Measurements from ENCODE around the gene SGK1. TPM values are rescaled to one million over a fixed set of nuclear protein-coding genes. Genes with fewer than 3 reads are reported as not detected.
"Not testable (repeated sequence)": the region's sequence is repeated elsewhere in the genome, so short reads cannot be mapped to it uniquely, and the experiment has no call there.

The SGK1 gene
- total RNA-seq, 1 experiment from 2014 or later: 2.4 TPM

- not testable (repeated sequence) for H4K20me1 ChIP-seq (ENCODE audit: insufficient read depth, low read depth, low read length); H3K27me3 ChIP-seq (ENCODE audit: low read length); H3K9me2 ChIP-seq (replicated peaks; ENCODE audit: insufficient read depth, low read length); H3K4me2 ChIP-seq (ENCODE audit: low read depth, low read length, poor library complexity, severe bottlenecking); H3K9me3 ChIP-seq (ENCODE audit: low read length); H2AFZ ChIP-seq (ENCODE audit: low read length); H3K27ac ChIP-seq (ENCODE audit: low read length); H3K79me2 ChIP-seq (ENCODE audit: low read length); DNase-seq; H3K36me3 ChIP-seq (ENCODE audit: insufficient read depth, low read length); H3K4me3 ChIP-seq (ENCODE audit: low read length); H3K9ac ChIP-seq (ENCODE audit: low read length); H3K4me1 ChIP-seq (ENCODE audit: low read length)
Observed at GRCh38 chr6:134197685-134198084, 120.2 kb downstream of the SGK1 start.

GRCh38 chr6:134196568-134197193, 121.2 kb downstream of the SGK1 start:
- DNase-seq: no peak
- Histone ChIP-seq H3K9me3 (ENCODE audit: low read length) (no peaks in the 10 kb centered on the region), H3K79me2 (ENCODE audit: low read length) (no peaks in the 10 kb centered on the region), H3K27me3 (ENCODE audit: low read length) (no peaks in the 10 kb centered on the region), H3K4me3 (ENCODE audit: low read length) (no peak overlapping the region), H3K27ac (ENCODE audit: low read length) (no peak overlapping the region), H2AFZ (ENCODE audit: low read length) (no peak overlapping the region), H4K20me1 (ENCODE audit: insufficient read depth, low read depth, low read length) (no peaks in the 10 kb centered on the region), H3K4me1 (ENCODE audit: low read length) (no peaks in the 10 kb centered on the region), H3K9ac (ENCODE audit: low read length) (no peak overlapping the region), H3K9me2 (replicated peaks; ENCODE audit: insufficient read depth, low read length) (no peaks in the 10 kb centered on the region), H3K4me2 (ENCODE audit: low read depth, low read length, poor library complexity, severe bottlenecking) (no peak overlapping the region), H3K36me3 (ENCODE audit: insufficient read depth, low read length) (no peaks in the 10 kb centered on the region)

- Histone ChIP-seq H3K9me3 (ENCODE audit: low read length) (no peaks in the 10 kb centered on the region), H3K27me3 (ENCODE audit: low read length) (no peaks in the 10 kb centered on the region), H4K20me1 (ENCODE audit: insufficient read depth, low read depth, low read length) (no peaks in the 10 kb centered on the region), H3K4me2 (ENCODE audit: low read depth, low read length, poor library complexity, severe bottlenecking) (no peak overlapping the region), H3K9ac (ENCODE audit: low read length) (no peak overlapping the region), H3K4me1 (ENCODE audit: low read length) (no peaks in the 10 kb centered on the region), H3K79me2 (ENCODE audit: low read length) (no peaks in the 10 kb centered on the region), H3K36me3 (ENCODE audit: insufficient read depth, low read length) (no peaks in the 10 kb centered on the region), H3K9me2 (replicated peaks; ENCODE audit: insufficient read depth, low read length) (no peaks in the 10 kb centered on the region), H3K4me3 (ENCODE audit: low read length) (no peak overlapping the region), H2AFZ (ENCODE audit: low read length) (no peak overlapping the region), H3K27ac (ENCODE audit: low read length) (no peak overlapping the region)
- no peak for DNase-seq
Observed at GRCh38 chr6:134195985-134196384, 121.9 kb downstream of the SGK1 start.

GRCh38 chr6:134195164-134195906, 122.6 kb downstream of the SGK1 start:
- Histone ChIP-seq H2AFZ (ENCODE audit: low read length) (no peak overlapping the region), H3K4me1 (ENCODE audit: low read length) (no peaks in the 10 kb centered on the region), H3K4me2 (ENCODE audit: low read depth, low read length, poor library complexity, severe bottlenecking) (no peak overlapping the region), H3K4me3 (ENCODE audit: low read length) (no peak overlapping the region), H3K27ac (ENCODE audit: low read length) (no peak overlapping the region), H3K79me2 (ENCODE audit: low read length) (no peaks in the 10 kb centered on the region), H3K27me3 (ENCODE audit: low read length) (no peaks in the 10 kb centered on the region), H3K36me3 (ENCODE audit: insufficient read depth, low read length) (no peaks in the 10 kb centered on the region), H3K9me2 (replicated peaks; ENCODE audit: insufficient read depth, low read length) (no peaks in the 10 kb centered on the region), H3K9me3 (ENCODE audit: low read length) (no peaks in the 10 kb centered on the region), H3K9ac (ENCODE audit: low read length) (no peak overlapping the region), H4K20me1 (ENCODE audit: insufficient read depth, low read depth, low read length) (no peaks in the 10 kb centered on the region)
- DNase-seq: no peak

GRCh38 chr6:134193536-134194498, 124.1 kb downstream of the SGK1 start:
- Histone ChIP-seq H4K20me1 (ENCODE audit: insufficient read depth, low read depth, low read length) (no peaks in the 10 kb centered on the region), H3K4me2 (ENCODE audit: low read depth, low read length, poor library complexity, severe bottlenecking) (no peak overlapping the region), H3K4me1 (ENCODE audit: low read length) (no peaks in the 10 kb centered on the region), H3K27me3 (ENCODE audit: low read length) (no peaks in the 10 kb centered on the region), H3K27ac (ENCODE audit: low read length) (no peak overlapping the region), H2AFZ (ENCODE audit: low read length) (no peak overlapping the region), H3K9me2 (replicated peaks; ENCODE audit: insufficient read depth, low read length) (no peaks in the 10 kb centered on the region), H3K79me2 (ENCODE audit: low read length) (no peaks in the 10 kb centered on the region), H3K9ac (ENCODE audit: low read length) (no peak overlapping the region), H3K4me3 (ENCODE audit: low read length) (no peak overlapping the region), H3K9me3 (ENCODE audit: low read length) (no peaks in the 10 kb centered on the region), H3K36me3 (ENCODE audit: insufficient read depth, low read length) (no peaks in the 10 kb centered on the region)
- no peak for DNase-seq

GRCh38 chr6:134192609-134193008, 125.3 kb downstream of the SGK1 start:
- not testable (repeated sequence) for H3K27ac ChIP-seq (ENCODE audit: low read length); H3K4me2 ChIP-seq (ENCODE audit: low read depth, low read length, poor library complexity, severe bottlenecking); H2AFZ ChIP-seq (ENCODE audit: low read length); H3K4me1 ChIP-seq (ENCODE audit: low read length); H3K79me2 ChIP-seq (ENCODE audit: low read length); H3K27me3 ChIP-seq (ENCODE audit: low read length); H3K9ac ChIP-seq (ENCODE audit: low read length); H4K20me1 ChIP-seq (ENCODE audit: insufficient read depth, low read depth, low read length); DNase-seq; H3K9me3 ChIP-seq (ENCODE audit: low read length); H3K36me3 ChIP-seq (ENCODE audit: insufficient read depth, low read length); H3K9me2 ChIP-seq (replicated peaks; ENCODE audit: insufficient read depth, low read length); H3K4me3 ChIP-seq (ENCODE audit: low read length)

- Histone ChIP-seq H3K4me1 (ENCODE audit: low read length) (no peaks in the 10 kb centered on the region), H3K27ac (ENCODE audit: low read length) (no peak overlapping the region), H3K4me3 (ENCODE audit: low read length) (no peak overlapping the region), H3K9me3 (ENCODE audit: low read length) (no peaks in the 10 kb centered on the region), H3K79me2 (ENCODE audit: low read length) (no peaks in the 10 kb centered on the region), H4K20me1 (ENCODE audit: insufficient read depth, low read depth, low read length) (no peaks in the 10 kb centered on the region), H2AFZ (ENCODE audit: low read length) (no peak overlapping the region), H3K9me2 (replicated peaks; ENCODE audit: insufficient read depth, low read length) (no peaks in the 10 kb centered on the region), H3K36me3 (ENCODE audit: insufficient read depth, low read length) (no peaks in the 10 kb centered on the region), H3K4me2 (ENCODE audit: low read depth, low read length, poor library complexity, severe bottlenecking) (no peak overlapping the region), H3K27me3 (ENCODE audit: low read length) (no peaks in the 10 kb centered on the region), H3K9ac (ENCODE audit: low read length) (no peak overlapping the region)
- no peak for DNase-seq
Observed at GRCh38 chr6:134190883-134191282, 127.0 kb downstream of the SGK1 start.

GRCh38 chr6:134187751-134188150, 130.2 kb downstream of the SGK1 start:
- Histone ChIP-seq H3K4me3 (ENCODE audit: low read length) (no peak overlapping the region), H3K27ac (ENCODE audit: low read length) (no peak overlapping the region), H2AFZ (ENCODE audit: low read length) (no peak overlapping the region), H3K4me2 (ENCODE audit: low read depth, low read length, poor library complexity, severe bottlenecking) (no peak overlapping the region), H3K27me3 (ENCODE audit: low read length) (no peaks in the 10 kb centered on the region), H3K36me3 (ENCODE audit: insufficient read depth, low read length) (no peaks in the 10 kb centered on the region), H3K79me2 (ENCODE audit: low read length) (no peaks in the 10 kb centered on the region), H4K20me1 (ENCODE audit: insufficient read depth, low read depth, low read length) (no peaks in the 10 kb centered on the region), H3K9me2 (replicated peaks; ENCODE audit: insufficient read depth, low read length) (no peaks in the 10 kb centered on the region), H3K9ac (ENCODE audit: low read length) (no peak overlapping the region), H3K4me1 (ENCODE audit: low read length) (no peaks in the 10 kb centered on the region), H3K9me3 (ENCODE audit: low read length) (no peaks in the 10 kb centered on the region)
- no peak for DNase-seq

Measured in Karpas-422 (cell line).